Measurements from ENCODE around the gene PIEZO2. TPM values are rescaled to one million over a fixed set of nuclear protein-coding genes. Genes with fewer than 3 reads are reported as not detected.

The PIEZO2 gene
- polyA plus RNA-seq, 1 donor from 2014 or later = 0.30 TPM

- TF ChIP-seq EP300 (conservative IDR thresholded peaks at IDR 0.05; ENCODE audit: poor library complexity, severe bottlenecking) (no peak), EZH2 (IDR thresholded peaks at IDR 0.05; ENCODE audit: borderline replicate concordance, insufficient read depth, low read length, poor library complexity, severe bottlenecking) (no peak)
Measured at GRCh38 chr18:10715791-10716190, 433.6 kb downstream of the PIEZO2 start (continued).

- H2AFZ ChIP-seq (ENCODE audit: low read depth, low read length) = no peak overlapping the region
- H3K9me3 ChIP-seq (ENCODE audit: low read length) = no peaks in the 10 kb centered on the region
- no peaks in the 10 kb centered on the region for H3K36me3 ChIP-seq (ENCODE audit: insufficient read depth, low read length)
- no peak overlapping the region for H3K4me3 ChIP-seq (ENCODE audit: low read length)
- no peaks in the 10 kb centered on the region for H3K79me2 ChIP-seq (replicated peaks; ENCODE audit: insufficient read depth, low read length)
- H3K27me3 ChIP-seq (ENCODE audit: insufficient read depth, low read depth, low read length) = no peaks in the 10 kb centered on the region
- H4K20me1 ChIP-seq (ENCODE audit: insufficient read depth) = no peaks in the 10 kb centered on the region
- TF ChIP-seq SMC3 (conservative IDR thresholded peaks at IDR 0.05; ENCODE audit: poor library complexity) (no peak), EP300 (conservative IDR thresholded peaks at IDR 0.05; ENCODE audit: poor library complexity, severe bottlenecking) (no peak), CTCF (IDR thresholded peaks at IDR 0.05; ENCODE audit: poor library complexity, severe bottlenecking) (no peak), RAD21 (conservative IDR thresholded peaks at IDR 0.05) (no peak), EZH2 (IDR thresholded peaks at IDR 0.05; ENCODE audit: borderline replicate concordance, insufficient read depth, low read length, poor library complexity, severe bottlenecking) (no peak), MXI1 (conservative IDR thresholded peaks at IDR 0.05; ENCODE audit: poor library complexity, severe bottlenecking) (no peak), REST (IDR thresholded peaks at IDR 0.05; ENCODE audit: borderline replicate concordance) (no peak), TAF1 (IDR thresholded peaks at IDR 0.05; ENCODE audit: low read depth) (no peak), POLR2AphosphoS5 (IDR thresholded peaks at IDR 0.05) (no peak)
- H3K27ac ChIP-seq (ENCODE audit: low read length) = no peak overlapping the region
- no peaks in the 10 kb centered on the region for H3F3A ChIP-seq (ENCODE audit: insufficient read depth, low read length, poor library complexity, severe bottlenecking)
- no peak overlapping the region for H3K9ac ChIP-seq (ENCODE audit: low read length)
- H3K9me2 ChIP-seq (ENCODE audit: insufficient read depth, low read length) = no peaks in the 10 kb centered on the region
- no peak overlapping the region for H3K4me2 ChIP-seq (ENCODE audit: low read length)
Measured at GRCh38 chr18:10713409-10713808, 436.0 kb downstream of the PIEZO2 start.

- Histone ChIP-seq H3F3A (ENCODE audit: insufficient read depth, low read length, poor library complexity, severe bottlenecking) (no peaks in the 10 kb centered on the region), H3K4me3 (ENCODE audit: low read length) (no peak overlapping the region)
Measured at GRCh38 chr18:10707294-10707693, 442.1 kb downstream of the PIEZO2 start.

More at GRCh38 chr18:10707294-10707693, 442.1 kb downstream of the PIEZO2 start:
- no peak overlapping the region for H3K9ac ChIP-seq (ENCODE audit: low read length)
- no peak overlapping the region for H2AFZ ChIP-seq (ENCODE audit: low read depth, low read length)
- no peaks in the 10 kb centered on the region for H3K36me3 ChIP-seq (ENCODE audit: insufficient read depth, low read length)
- no peaks in the 10 kb centered on the region for H3K9me3 ChIP-seq (ENCODE audit: low read length)
- no peaks in the 10 kb centered on the region for H4K20me1 ChIP-seq (ENCODE audit: insufficient read depth)
- H3K9me2 ChIP-seq (ENCODE audit: insufficient read depth, low read length) = no peaks in the 10 kb centered on the region
- TF ChIP-seq REST (IDR thresholded peaks at IDR 0.05; ENCODE audit: borderline replicate concordance) (no peak), CTCF (IDR thresholded peaks at IDR 0.05; ENCODE audit: poor library complexity, severe bottlenecking) (no peak), RAD21 (conservative IDR thresholded peaks at IDR 0.05) (no peak), MXI1 (conservative IDR thresholded peaks at IDR 0.05; ENCODE audit: poor library complexity, severe bottlenecking) (no peak), SMC3 (conservative IDR thresholded peaks at IDR 0.05; ENCODE audit: poor library complexity) (no peak), EP300 (conservative IDR thresholded peaks at IDR 0.05; ENCODE audit: poor library complexity, severe bottlenecking) (no peak), TAF1 (IDR thresholded peaks at IDR 0.05; ENCODE audit: low read depth) (no peak), POLR2AphosphoS5 (IDR thresholded peaks at IDR 0.05) (no peak)
- H3K4me2 ChIP-seq (ENCODE audit: low read length) = no peak overlapping the region
- H3K79me2 ChIP-seq (replicated peaks; ENCODE audit: insufficient read depth, low read length) = no peaks in the 10 kb centered on the region
- no peaks in the 10 kb centered on the region for H3K27me3 ChIP-seq (ENCODE audit: insufficient read depth, low read depth, low read length)
- no peak overlapping the region for H3K27ac ChIP-seq (ENCODE audit: low read length)
